GM23248 (cell line): ENCODE results near the gene TTC13. TPM values are rescaled to one million over a fixed set of nuclear protein-coding genes. Genes with fewer than 3 reads are reported as not detected.

ENCODE experiments used
- DNase-seq: peaks from one replicate; pipeline ENCODE4 v3.0.0-alpha.2; 2015
- H2AFZ ChIP-seq: fragments of 200-600 bp; sonication (generic); 2 replicates; pipeline ENCODE4 v1.6.1; 2016; ENCODE audit warnings: antibody characterized with exemption
- H3F3A ChIP-seq: fragments of 200-600 bp; sonication (generic); 2 replicates; pipeline ENCODE4 v1.6.1; 2016; ENCODE audit warnings: mild to moderate bottlenecking, antibody characterized with exemption, mixed run types; ENCODE audit not compliant: insufficient read depth
- H3K27ac ChIP-seq: fragments of 200-600 bp; sonication (generic); 2 replicates; pipeline ENCODE4 v1.5.1; 2016; ENCODE audit warnings: mild to moderate bottlenecking
- H3K27me3 ChIP-seq: fragments of 200-600 bp; sonication (generic); replicated peaks from 2 replicates; pipeline ENCODE4 v1.6.1; 2016; ENCODE audit warnings: mild to moderate bottlenecking; ENCODE audit not compliant: insufficient read depth
- H3K36me3 ChIP-seq: fragments of 200-600 bp; sonication (generic); 2 replicates; pipeline ENCODE4 v1.6.1; 2016; ENCODE audit warnings: low read depth, mild to moderate bottlenecking
- H3K4me1 ChIP-seq: fragments of 200-600 bp; sonication (generic); 2 replicates; pipeline ENCODE4 v1.6.1; 2016; ENCODE audit warnings: mild to moderate bottlenecking; ENCODE audit not compliant: insufficient read depth
- H3K4me2 ChIP-seq: fragments of 200-600 bp; sonication (generic); one replicate; pipeline ENCODE4 v1.6.1; 2016; ENCODE audit warnings: mild to moderate bottlenecking; ENCODE audit not compliant: unreplicated experiment
- H3K4me3 ChIP-seq: fragments of 200-600 bp; sonication (generic); 2 replicates; pipeline ENCODE4 v1.5.1; 2016; ENCODE audit warnings: mild to moderate bottlenecking
- H3K79me2 ChIP-seq: fragments of 200-600 bp; sonication (generic); 2 replicates; pipeline ENCODE4 v1.6.1; 2016; ENCODE audit warnings: mild to moderate bottlenecking; ENCODE audit not compliant: insufficient read depth
- H3K9ac ChIP-seq: fragments of 200-600 bp; sonication (generic); 2 replicates; pipeline ENCODE4 v1.6.1; 2016; ENCODE audit warnings: mild to moderate bottlenecking
- H3K9me2 ChIP-seq: fragments of 200-600 bp; sonication (generic); 2 replicates; pipeline ENCODE4 v1.6.1; 2016; ENCODE audit warnings: mixed run types, mild to moderate bottlenecking, moderate library complexity; ENCODE audit not compliant: insufficient read depth
- H3K9me3 ChIP-seq: fragments of 200-600 bp; sonication (generic); one replicate; pipeline ENCODE4 v1.6.1; 2017; ENCODE audit warnings: low read depth
- H4K20me1 ChIP-seq: fragments of 200-600 bp; sonication (generic); 2 replicates; pipeline ENCODE4 v1.6.0; 2016; ENCODE audit not compliant: insufficient read depth
- EZH2 ChIP-seq: fragments of 200-600 bp; sonication (generic); IDR thresholded peaks from 2 replicates; pipeline ENCODE4 v1.6.1; 2018; ENCODE audit warnings: antibody characterized with exemption, mild to moderate bottlenecking; ENCODE audit not compliant: insufficient read depth, poor library complexity, severe bottlenecking
- EZH2phosphoT487 ChIP-seq: fragments of 200-600 bp; sonication (generic); IDR thresholded peaks from 2 replicates; pipeline ENCODE4 v1.6.1; 2018; ENCODE audit warnings: antibody characterized with exemption, moderate library complexity, mild to moderate bottlenecking, low read depth; ENCODE audit not compliant: insufficient read depth
- WGBS, 2 experiments: methylation state at CpG; one replicate each; pipeline ENCODE4 v1.1.6; 2015 to 2017; ENCODE audit warnings: low lambda C conversion rate in 2 of 2, low coverage in 1 of 2; ENCODE audit errors: missing lambda C conversion rate in 2 of 2; 5-methylcytosine and 5-hydroxymethylcytosine counted together
- in situ Hi-C: fragments of 300-500 bp; cut with MboI; formaldehyde crosslinking; loops from 2 replicates; pipeline ENCODE4 v1.15.0; 2020
- polyA plus RNA-seq: library from polyadenylated mRNA; unstranded; fragments of >200 nt; fragmentation: Nextera tagmentation; extraction: Ambion mirVana; gene quantifications from 2 replicates; pipeline ENCODE4 v1.2.1, GENCODE V29; 2016
- total RNA-seq: library from RNA; depleted of rRNA; stranded (reverse); fragments of >200 nt; shearing (Covaris generic); gene quantifications from 2 replicates; pipeline ENCODE4 v1.2.3, GENCODE V29; 2014

TTC13 gene
- total and polyA plus RNA-seq, 2 experiments from 2014 or later, result 9.1 to 11.1 TPM

- H3K27me3 ChIP-seq, result no peaks in the 10 kb centered on the region
- H3K36me3 ChIP-seq, result no peaks in the 10 kb centered on the region
- no peaks in the 10 kb centered on the region for H3K9me2 ChIP-seq
- H3F3A ChIP-seq, result peaks cover 10% of the 10 kb centered on the region; the same call in 1 of the 2 replicates
- no peaks in the 10 kb centered on the region for H4K20me1 ChIP-seq
- no peak overlapping the region for H2AFZ ChIP-seq
- H3K9me3 ChIP-seq, result no peaks in the 10 kb centered on the region
- no peak overlapping the region for H3K9ac ChIP-seq
- WGBS, 2 experiments, result 44 to 53% methylated on average over 5 of the region's 5 CpGs
- peak overlapping the region; percentile 38 for H3K4me2 ChIP-seq
- in situ Hi-C loops, result no loop called here
- H3K27ac ChIP-seq, result peak overlapping the region; percentile 44
- peak; percentile 78 for DNase-seq
- no peak overlapping the region for H3K4me3 ChIP-seq
- TF ChIP-seq EZH2 (no peak), EZH2phosphoT487 (no peak)
- no peaks in the 10 kb centered on the region for H3K79me2 ChIP-seq
- peaks cover 17% of the 10 kb centered on the region for H3K4me1 ChIP-seq
Measured at GRCh38 chr1:230899841-230900251, 78.8 kb downstream of the TTC13 start.

- Histone ChIP-seq H3F3A (peaks cover 10% of the 10 kb centered on the region; the same call in 1 of the 2 replicates), H3K9ac (no peak overlapping the region), H3K27ac (no peak overlapping the region), H3K9me2 (no peaks in the 10 kb centered on the region), H3K4me3 (no peak overlapping the region), H3K4me2 (no peak overlapping the region), H3K9me3 (no peaks in the 10 kb centered on the region), H2AFZ (no peak overlapping the region), H4K20me1 (no peaks in the 10 kb centered on the region), H3K27me3 (no peaks in the 10 kb centered on the region), H3K36me3 (no peaks in the 10 kb centered on the region), H3K79me2 (no peaks in the 10 kb centered on the region), H3K4me1 (peaks cover 17% of the 10 kb centered on the region)
- in situ Hi-C loops, result no loop called here
- no peak for DNase-seq
- no peak for TF ChIP-seq EZH2phosphoT487
- no peak for TF ChIP-seq EZH2
- WGBS, 2 experiments, result 91 to 93% methylated on average over 8 of the region's 8 CpGs
Measured at GRCh38 chr1:230898748-230899147, 79.9 kb downstream of the TTC13 start.

GRCh38 chr1:230898144-230898543 is 80.5 kb downstream of the TTC13 start:
- 83 to 90% methylated on average over 4 of the region's 4 CpGs for WGBS, 2 experiments
- no peaks in the 10 kb centered on the region for H3K27me3 ChIP-seq
- no peaks in the 10 kb centered on the region for H3K79me2 ChIP-seq
- H3K36me3 ChIP-seq, result no peaks in the 10 kb centered on the region
- no peak overlapping the region for H3K27ac ChIP-seq
- H4K20me1 ChIP-seq, result no peaks in the 10 kb centered on the region
- TF ChIP-seq EZH2phosphoT487 (no peak), EZH2 (no peak)
- no peaks in the 10 kb centered on the region for H3K9me3 ChIP-seq
- no peak for DNase-seq
- in situ Hi-C loops, result no loop called here
- peaks cover 10% of the 10 kb centered on the region; the same call in 1 of the 2 replicates for H3F3A ChIP-seq
- no peaks in the 10 kb centered on the region for H3K9me2 ChIP-seq
- H3K4me2 ChIP-seq, result no peak overlapping the region
- H3K4me3 ChIP-seq, result no peak overlapping the region
- H3K4me1 ChIP-seq, result peaks cover 17% of the 10 kb centered on the region
- H2AFZ ChIP-seq, result no peak overlapping the region
- H3K9ac ChIP-seq, result no peak overlapping the region

DNA sequence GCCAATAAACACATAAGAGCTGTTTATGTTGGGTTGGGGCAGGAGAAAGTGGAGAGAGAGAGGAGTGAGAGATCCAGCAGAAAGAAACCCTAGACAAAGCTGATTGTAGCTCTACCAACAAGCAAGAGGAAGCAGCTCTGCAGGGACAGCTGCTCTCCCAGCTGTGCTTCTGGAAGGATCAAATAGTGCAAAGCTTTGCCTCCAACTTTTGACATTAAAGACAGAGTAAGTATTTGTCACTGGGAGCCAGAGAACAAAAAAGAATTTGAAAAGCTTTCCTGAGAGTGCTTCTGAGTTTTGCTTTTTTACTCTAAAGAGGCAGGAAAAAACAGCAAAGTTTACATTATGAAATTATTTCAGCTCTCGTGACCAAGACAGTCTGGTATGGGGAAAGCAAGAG is 81.9 kb downstream of the TTC13 start:
- 50 to 54% methylated on average over 1 of the region's 1 CpG for WGBS, 2 experiments

DNA sequence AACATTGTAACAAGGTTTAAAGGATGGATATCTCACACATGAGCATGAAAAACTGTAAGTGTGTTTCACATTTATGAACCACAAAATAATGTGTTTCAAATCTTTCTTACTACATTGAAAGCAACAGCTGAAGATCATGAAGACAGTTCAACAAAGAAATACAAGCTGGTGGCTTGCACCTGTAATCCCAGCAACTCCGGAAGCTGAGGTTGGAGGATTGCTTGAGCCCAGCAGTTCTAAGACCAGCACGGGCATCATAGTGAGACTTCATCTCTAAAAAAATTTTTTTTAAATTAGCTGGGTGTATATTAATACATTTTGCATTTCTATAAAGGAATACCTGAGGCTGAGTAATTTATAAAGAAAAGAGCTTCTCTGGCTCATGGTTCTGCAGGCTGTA is 83.2 kb downstream of the TTC13 start:
- H3K4me3 ChIP-seq, result no peak overlapping the region
- no peak overlapping the region for H3K9ac ChIP-seq
- H3K27me3 ChIP-seq, result no peaks in the 10 kb centered on the region
- peaks cover 21% of the 10 kb centered on the region for H3K4me1 ChIP-seq
- no peaks in the 10 kb centered on the region for H3K79me2 ChIP-seq
- in situ Hi-C loops, result no loop called here
- no peaks in the 10 kb centered on the region for H3K9me3 ChIP-seq
- H3K36me3 ChIP-seq, result no peaks in the 10 kb centered on the region
- H3K9me2 ChIP-seq, result no peaks in the 10 kb centered on the region
- H2AFZ ChIP-seq, result no peak overlapping the region
- no peaks in the 10 kb centered on the region for H4K20me1 ChIP-seq
- no peak overlapping the region for H3K27ac ChIP-seq
- H3F3A ChIP-seq, result peaks cover 11% of the 10 kb centered on the region; the same call in 1 of the 2 replicates
- no peak for DNase-seq
- H3K4me2 ChIP-seq, result no peak overlapping the region
- 55 to 64% methylated on average over 2 of the region's 2 CpGs for WGBS, 2 experiments
- TF ChIP-seq EZH2phosphoT487 (no peak), EZH2 (no peak)

More for the DNA sequence above, 81.9 kb downstream of the TTC13 start:
- H2AFZ ChIP-seq, result no peak overlapping the region
- DNase-seq, result no peak
- H3K4me3 ChIP-seq, result no peak overlapping the region
- H3K9ac ChIP-seq, result no peak overlapping the region
- peaks cover 10% of the 10 kb centered on the region; the same call in 1 of the 2 replicates for H3F3A ChIP-seq
- H3K27ac ChIP-seq, result no peak overlapping the region
- H3K79me2 ChIP-seq, result no peaks in the 10 kb centered on the region
- H3K9me2 ChIP-seq, result no peaks in the 10 kb centered on the region
- no peak overlapping the region for H3K4me2 ChIP-seq
- H3K4me1 ChIP-seq, result peaks cover 18% of the 10 kb centered on the region
- no peaks in the 10 kb centered on the region for H3K9me3 ChIP-seq
- in situ Hi-C loops, result no loop called here
- no peaks in the 10 kb centered on the region for H3K27me3 ChIP-seq
- TF ChIP-seq EZH2 (no peak), EZH2phosphoT487 (no peak)
- no peaks in the 10 kb centered on the region for H3K36me3 ChIP-seq
- no peaks in the 10 kb centered on the region for H4K20me1 ChIP-seq
